Skeletal muscle satellite cell (primary cell): ENCODE measurements around the gene PHPT1.
"Not testable (repeated sequence)": the region's sequence is repeated elsewhere in the genome, so short reads cannot be mapped to it uniquely, and the experiment has no call there.

Experiments
- H3K27me3 ChIP-seq: 2 replicates; pipeline ENCODE4 v1.7.0; 2013; ENCODE audit warnings: low read length; ENCODE audit not compliant: control insufficient read depth, insufficient read depth
- H3K36me3 ChIP-seq: 2 replicates; pipeline ENCODE4 v1.7.0; 2013; ENCODE audit warnings: mild to moderate bottlenecking, control low read depth, low read length; ENCODE audit not compliant: insufficient read depth
- H3K4me1 ChIP-seq: 2 replicates; pipeline ENCODE4 v1.7.0; 2013; ENCODE audit warnings: low read length; ENCODE audit not compliant: control insufficient read depth, insufficient read depth
- H3K4me2 ChIP-seq: 2 replicates; pipeline ENCODE4 v1.7.0; 2013; ENCODE audit warnings: mild to moderate bottlenecking, low read length
- H3K4me3 ChIP-seq: 2 replicates; pipeline ENCODE4 v1.7.0; 2013; ENCODE audit warnings: low read length
- H3K9ac ChIP-seq: 2 replicates; pipeline ENCODE4 v1.7.0; 2013; ENCODE audit warnings: mild to moderate bottlenecking, low read depth, low read length, moderate library complexity
- H3K9me3 ChIP-seq: replicated peaks from 2 replicates; pipeline ENCODE4 v1.7.0; 2013; ENCODE audit warnings: mild to moderate bottlenecking, control low read depth, low read length

Gene PHPT1

DNA sequence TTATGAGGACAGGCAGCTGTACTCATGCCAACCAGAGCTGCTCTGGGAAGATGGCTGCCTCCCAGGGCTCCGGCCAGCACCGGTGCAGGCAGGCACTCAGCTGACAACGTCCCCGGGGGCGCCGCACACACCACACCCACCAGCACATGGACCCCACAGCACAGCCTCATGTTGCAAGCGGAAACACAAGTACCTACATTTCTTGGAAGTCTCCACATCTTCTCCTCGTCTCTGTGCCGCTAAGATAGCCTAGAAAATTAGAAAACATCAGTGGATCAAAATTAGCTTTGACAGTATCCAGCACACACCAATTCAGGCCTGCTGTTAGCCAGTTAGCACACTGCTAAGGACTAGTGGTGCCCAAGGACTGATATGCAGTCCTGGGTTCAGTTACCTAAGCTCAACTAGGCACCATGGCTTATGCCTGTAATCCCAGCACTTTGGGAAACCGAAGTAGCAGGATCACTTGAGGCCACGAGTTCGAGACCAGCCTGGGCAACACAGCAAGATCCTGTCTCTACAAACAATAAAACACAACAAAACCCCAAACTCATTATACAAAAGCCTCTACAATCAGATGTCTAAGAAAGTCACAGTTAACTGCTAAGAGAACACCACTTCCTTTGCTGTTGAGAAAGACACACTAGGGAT lies 14.5 kb downstream of the PHPT1 start:
- H3K4me2 ChIP-seq: no peak overlapping the region
- H3K27me3 ChIP-seq: no peaks in the 10 kb centered on the region
- H3K9me3 ChIP-seq: no peaks in the 10 kb centered on the region
- no peak overlapping the region for H3K4me3 ChIP-seq
- H3K9ac ChIP-seq: no peak overlapping the region
- peaks cover 38% of the 10 kb centered on the region for H3K36me3 ChIP-seq
- H3K4me1 ChIP-seq: peaks cover 17% of the 10 kb centered on the region

- Histone ChIP-seq H3K27me3 (no peaks in the 10 kb centered on the region), H3K4me1 (peaks cover 7% of the 10 kb centered on the region), H3K4me2 (peak overlapping the region; percentile 97), H3K9me3 (no peaks in the 10 kb centered on the region), H3K4me3 (peak overlapping the region; percentile 95), H3K36me3 (peaks cover 38% of the 10 kb centered on the region), H3K9ac (peak overlapping the region; percentile 89)
Observed at GRCh38 chr9:136865041-136865767, 16.0 kb downstream of the PHPT1 start.

DNA sequence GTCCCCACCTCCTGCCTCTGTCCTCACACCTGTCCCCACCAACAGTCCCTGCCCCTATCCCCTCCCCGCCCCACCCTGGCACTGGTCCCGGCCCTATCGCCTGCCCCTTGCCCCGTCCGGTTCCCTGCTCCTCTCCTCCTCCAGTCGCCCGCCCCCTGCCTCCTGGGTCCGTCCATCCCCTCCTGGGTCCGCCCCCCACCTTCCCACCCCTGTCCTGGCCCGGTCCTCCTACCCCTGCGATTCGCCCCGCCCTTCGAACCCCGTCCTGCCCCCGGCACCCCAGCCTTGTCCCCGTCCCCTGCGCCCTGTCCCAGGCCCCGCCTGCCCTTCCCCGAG lies 16.5 kb downstream of the PHPT1 start:
- peak overlapping the region; percentile 89 for H3K9ac ChIP-seq
- H3K4me3 ChIP-seq: peak overlapping the region; percentile 95
- no peaks in the 10 kb centered on the region for H3K27me3 ChIP-seq
- no peaks in the 10 kb centered on the region for H3K9me3 ChIP-seq
- peaks cover 38% of the 10 kb centered on the region for H3K36me3 ChIP-seq
- H3K4me1 ChIP-seq: peaks cover 7% of the 10 kb centered on the region
- peak overlapping the region; percentile 97 for H3K4me2 ChIP-seq

- Histone ChIP-seq H3K36me3 (peaks cover 27% of the 10 kb centered on the region), H3K4me2 (peak overlapping the region; percentile 78), H3K4me3 (peak overlapping the region; percentile 95), H3K9ac (peak overlapping the region; percentile 89)
- not testable (repeated sequence) for H3K27me3 ChIP-seq, H3K4me1 ChIP-seq, H3K9me3 ChIP-seq
Observed at GRCh38 chr9:136866898-136867421, 17.8 kb downstream of the PHPT1 start.

DNA sequence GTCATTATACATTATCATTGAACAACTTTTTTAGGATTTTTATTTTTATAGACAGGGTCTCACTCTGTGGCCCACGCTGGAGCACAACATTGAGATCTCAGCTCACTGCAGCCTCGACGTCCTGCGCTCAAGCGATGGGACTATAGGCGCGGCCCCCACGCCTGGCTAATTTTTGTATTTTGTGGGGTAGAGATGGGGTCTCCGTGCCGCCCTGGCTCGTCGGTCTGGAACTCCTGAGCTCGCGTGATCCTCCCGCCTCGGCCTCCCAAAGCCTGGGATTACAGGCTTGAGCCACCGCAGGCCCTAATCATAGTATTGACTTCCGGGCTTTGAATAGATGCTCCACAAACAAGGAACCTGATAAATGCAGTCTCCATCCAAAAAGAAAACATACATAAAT lies 18.3 kb downstream of the PHPT1 start:
- Histone ChIP-seq H3K4me2 (no peak overlapping the region), H3K36me3 (peaks cover 22% of the 10 kb centered on the region), H3K27me3 (no peaks in the 10 kb centered on the region), H3K9me3 (no peaks in the 10 kb centered on the region), H3K9ac (no peak overlapping the region), H3K4me1 (peaks cover 7% of the 10 kb centered on the region), H3K4me3 (peak overlapping the region; percentile 95)

- H3K9me3 ChIP-seq: no peaks in the 10 kb centered on the region
Observed at GRCh38 chr9:136867917-136868316, 18.7 kb downstream of the PHPT1 start.

DNA sequence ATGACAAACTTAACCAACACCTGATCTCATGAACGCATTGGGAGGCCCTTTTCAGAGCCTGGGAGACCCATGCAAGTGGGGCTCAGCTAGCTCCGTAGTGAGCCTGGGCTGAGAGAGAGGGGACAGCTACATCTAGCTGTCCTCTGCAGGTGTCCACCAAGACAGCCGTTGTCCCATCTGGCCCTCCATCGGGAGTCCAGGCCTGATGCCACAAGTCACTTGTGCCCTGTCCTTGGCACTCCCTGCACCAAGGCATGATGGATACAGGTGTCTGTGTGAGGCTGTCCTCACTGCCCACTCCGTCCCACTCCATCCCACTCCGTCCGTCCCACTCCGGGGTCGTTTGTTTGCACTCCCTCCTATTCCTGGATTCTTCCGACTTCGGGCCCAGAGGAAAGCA lies 19.4 kb downstream of the PHPT1 start:
- H3K27me3 ChIP-seq: no peaks in the 10 kb centered on the region
- peaks cover 10% of the 10 kb centered on the region for H3K36me3 ChIP-seq

More at GRCh38 chr9:136867917-136868316, 18.7 kb downstream of the PHPT1 start:
- Histone ChIP-seq H3K36me3 (peaks cover 18% of the 10 kb centered on the region), H3K4me3 (no peak overlapping the region), H3K4me1 (peaks cover 7% of the 10 kb centered on the region), H3K9ac (no peak overlapping the region), H3K4me2 (no peak overlapping the region), H3K27me3 (no peaks in the 10 kb centered on the region)

GRCh38 chr9:136869611-136870010 lies 20.4 kb downstream of the PHPT1 start:
- not testable (repeated sequence) for H3K27me3 ChIP-seq, H3K9me3 ChIP-seq, H3K4me3 ChIP-seq, H3K4me2 ChIP-seq, H3K36me3 ChIP-seq, H3K9ac ChIP-seq, H3K4me1 ChIP-seq

More for the DNA sequence above, 19.4 kb downstream of the PHPT1 start:
- no peak overlapping the region for H3K4me2 ChIP-seq
- H3K4me1 ChIP-seq: peaks cover 7% of the 10 kb centered on the region
- H3K4me3 ChIP-seq: no peak overlapping the region
- H3K9me3 ChIP-seq: no peaks in the 10 kb centered on the region
- no peak overlapping the region for H3K9ac ChIP-seq

GRCh38 chr9:136875155-136875554 lies 25.9 kb downstream of the PHPT1 start:
- H3K9me3 ChIP-seq: no peaks in the 10 kb centered on the region

DNA sequence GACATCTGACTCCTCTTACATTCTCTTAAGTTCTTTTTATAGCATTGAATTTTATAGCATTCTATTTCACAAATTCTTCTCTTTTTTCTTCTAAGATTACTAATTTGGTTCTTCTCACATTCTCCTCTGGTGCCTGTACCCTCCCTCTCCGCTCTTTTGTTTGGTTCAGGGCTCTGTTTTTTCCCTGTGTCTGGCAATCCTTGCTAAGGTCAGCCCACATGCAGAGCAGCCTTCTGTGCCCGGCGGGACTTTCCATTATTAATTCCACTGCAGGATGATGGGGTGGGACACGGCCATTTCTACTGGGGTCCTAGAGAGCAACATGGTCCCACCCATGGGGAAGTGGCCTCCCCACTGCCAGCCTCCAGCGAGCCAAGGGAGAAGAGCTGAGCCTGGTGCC lies 27.3 kb downstream of the PHPT1 start:
- Histone ChIP-seq H3K4me3 (no peak overlapping the region), H3K4me1 (peaks cover 2% of the 10 kb centered on the region), H3K27me3 (no peaks in the 10 kb centered on the region), H3K9ac (no peak overlapping the region), H3K4me2 (no peak overlapping the region), H3K9me3 (no peaks in the 10 kb centered on the region), H3K36me3 (no peaks in the 10 kb centered on the region)

More at GRCh38 chr9:136875155-136875554, 25.9 kb downstream of the PHPT1 start:
- H3K4me3 ChIP-seq: no peak overlapping the region
- H3K4me1 ChIP-seq: no peaks in the 10 kb centered on the region
- H3K9ac ChIP-seq: no peak overlapping the region
- H3K4me2 ChIP-seq: no peak overlapping the region
- no peaks in the 10 kb centered on the region for H3K36me3 ChIP-seq
- no peaks in the 10 kb centered on the region for H3K27me3 ChIP-seq

DNA sequence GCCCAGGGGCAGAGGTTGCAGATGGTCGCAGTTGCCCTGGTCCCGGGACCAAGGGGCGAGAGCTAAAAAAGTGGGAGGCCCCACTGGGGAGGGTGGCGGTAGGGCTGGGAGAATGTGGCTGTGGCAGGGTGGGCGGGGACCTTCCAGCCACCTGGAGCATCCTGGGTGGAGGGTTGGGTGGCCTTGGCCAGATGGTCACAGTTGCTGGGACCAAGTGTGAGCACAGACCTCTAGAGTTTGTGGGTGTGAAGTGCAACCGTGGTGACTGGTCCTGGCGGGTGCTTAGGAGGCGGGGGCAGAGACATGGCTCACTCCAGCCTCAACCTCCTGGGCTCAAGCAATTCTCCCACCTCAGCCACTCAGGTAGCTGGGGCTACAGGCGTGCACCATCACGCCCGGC lies 31.4 kb downstream of the PHPT1 start:
- no peaks in the 10 kb centered on the region for H3K36me3 ChIP-seq
- peaks cover 20% of the 10 kb centered on the region for H3K4me1 ChIP-seq
- no peaks in the 10 kb centered on the region for H3K27me3 ChIP-seq
- H3K4me3 ChIP-seq: no peak overlapping the region
- H3K4me2 ChIP-seq: no peak overlapping the region
- H3K9me3 ChIP-seq: no peaks in the 10 kb centered on the region
- H3K9ac ChIP-seq: no peak overlapping the region

GRCh38 chr9:136881691-136882108 lies 32.5 kb downstream of the PHPT1 start:
- Histone ChIP-seq H3K4me2 (peak overlapping the region; percentile 89), H3K4me1 (peaks cover 23% of the 10 kb centered on the region), H3K27me3 (no peaks in the 10 kb centered on the region), H3K9me3 (no peaks in the 10 kb centered on the region), H3K36me3 (no peaks in the 10 kb centered on the region), H3K9ac (no peak overlapping the region), H3K4me3 (no peak overlapping the region)
